ENCODE results near the gene PSMF1. TPM values are rescaled to one million over a fixed set of nuclear protein-coding genes. Genes with fewer than 3 reads are reported as not detected.

PSMF1 gene
- total and polyA plus RNA-seq, 9 of the 15 experiments (the other 6 are each of a cell fraction or from before 2014, with no cell fraction given), result 8.5 to 192 (median 33.2) TPM

DNA sequence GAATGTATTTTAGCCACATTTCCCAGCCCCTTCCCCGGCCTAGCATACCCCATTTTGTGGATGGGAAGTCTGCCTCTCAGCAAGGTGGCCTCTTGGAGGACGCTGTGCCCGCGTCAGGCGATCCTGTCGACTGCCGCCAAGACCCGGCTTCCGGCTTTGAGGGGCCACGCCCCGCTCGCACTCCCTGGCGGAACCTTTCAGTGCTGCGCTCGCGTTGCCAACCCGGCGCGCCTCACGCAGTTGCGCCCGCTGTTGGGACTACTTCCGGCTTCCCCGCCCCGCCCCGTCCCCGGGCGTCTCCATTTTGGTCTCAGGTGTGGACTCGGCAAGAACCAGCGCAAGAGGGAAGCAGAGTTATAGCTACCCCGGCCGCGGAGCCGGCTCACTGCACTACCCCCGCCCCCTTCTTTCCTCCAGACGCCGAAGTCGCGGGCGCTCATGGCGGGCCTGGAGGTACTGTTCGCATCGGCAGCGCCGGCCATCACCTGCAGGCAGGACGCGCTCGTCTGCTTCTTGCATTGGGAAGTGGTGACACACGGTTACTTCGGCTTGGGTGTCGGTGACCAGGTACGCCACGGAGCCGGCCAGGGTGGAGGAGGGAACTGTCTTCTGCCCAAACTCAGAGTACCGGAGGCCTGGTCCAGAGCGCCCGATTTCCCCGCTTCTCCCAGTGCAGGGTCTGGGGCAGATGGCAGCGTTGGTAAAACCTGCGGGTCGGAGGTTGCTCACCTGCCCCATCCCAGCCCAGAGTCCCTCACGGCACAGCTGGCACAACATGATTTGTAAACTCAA, at the start of gene PSMF1 (continued):
- TF ChIP-seq SRF (CRISPR knock-in tag; IDR thresholded peaks at IDR 0.05) (peak in 1 of 2 experiments; percentile 69; a peak in 2 of 4 replicates), POLR3A (IDR thresholded peaks at IDR 0.05; ENCODE audit: borderline replicate concordance, extremely low read depth, insufficient read depth, insufficient read length) (no peak), HEY1 (CRISPR knock-in tag; IDR thresholded peaks at IDR 0.05; ENCODE audit: borderline replicate concordance) (no peak), MECOM (CRISPR knock-in tag; IDR thresholded peaks at IDR 0.05) (no peak), NBN (IDR thresholded peaks at IDR 0.05; ENCODE audit: low read depth) (no peak), ZFP36 (IDR thresholded peaks at IDR 0.05; ENCODE audit: low read depth, low read length, partially characterized antibody) (no peak), BRD9 (IDR thresholded peaks at IDR 0.05; ENCODE audit: low read depth, partially characterized antibody) (no peak)
- TF ChIP-seq, protein P1, sequence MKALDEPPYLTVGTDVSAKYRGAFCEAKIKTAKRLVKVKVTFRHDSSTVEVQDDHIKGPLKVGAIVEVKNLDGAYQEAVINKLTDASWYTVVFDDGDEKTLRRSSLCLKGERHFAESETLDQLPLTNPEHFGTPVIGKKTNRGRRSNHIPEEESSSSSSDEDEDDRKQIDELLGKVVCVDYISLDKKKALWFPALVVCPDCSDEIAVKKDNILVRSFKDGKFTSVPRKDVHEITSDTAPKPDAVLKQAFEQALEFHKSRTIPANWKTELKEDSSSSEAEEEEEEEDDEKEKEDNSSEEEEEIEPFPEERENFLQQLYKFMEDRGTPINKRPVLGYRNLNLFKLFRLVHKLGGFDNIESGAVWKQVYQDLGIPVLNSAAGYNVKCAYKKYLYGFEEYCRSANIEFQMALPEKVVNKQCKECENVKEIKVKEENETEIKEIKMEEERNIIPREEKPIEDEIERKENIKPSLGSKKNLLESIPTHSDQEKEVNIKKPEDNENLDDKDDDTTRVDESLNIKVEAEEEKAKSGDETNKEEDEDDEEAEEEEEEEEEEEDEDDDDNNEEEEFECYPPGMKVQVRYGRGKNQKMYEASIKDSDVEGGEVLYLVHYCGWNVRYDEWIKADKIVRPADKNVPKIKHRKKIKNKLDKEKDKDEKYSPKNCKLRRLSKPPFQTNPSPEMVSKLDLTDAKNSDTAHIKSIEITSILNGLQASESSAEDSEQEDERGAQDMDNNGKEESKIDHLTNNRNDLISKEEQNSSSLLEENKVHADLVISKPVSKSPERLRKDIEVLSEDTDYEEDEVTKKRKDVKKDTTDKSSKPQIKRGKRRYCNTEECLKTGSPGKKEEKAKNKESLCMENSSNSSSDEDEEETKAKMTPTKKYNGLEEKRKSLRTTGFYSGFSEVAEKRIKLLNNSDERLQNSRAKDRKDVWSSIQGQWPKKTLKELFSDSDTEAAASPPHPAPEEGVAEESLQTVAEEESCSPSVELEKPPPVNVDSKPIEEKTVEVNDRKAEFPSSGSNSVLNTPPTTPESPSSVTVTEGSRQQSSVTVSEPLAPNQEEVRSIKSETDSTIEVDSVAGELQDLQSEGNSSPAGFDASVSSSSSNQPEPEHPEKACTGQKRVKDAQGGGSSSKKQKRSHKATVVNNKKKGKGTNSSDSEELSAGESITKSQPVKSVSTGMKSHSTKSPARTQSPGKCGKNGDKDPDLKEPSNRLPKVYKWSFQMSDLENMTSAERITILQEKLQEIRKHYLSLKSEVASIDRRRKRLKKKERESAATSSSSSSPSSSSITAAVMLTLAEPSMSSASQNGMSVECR (CRISPR knock-in tag; IDR thresholded peaks at IDR 0.05), result peak; percentile 79
- TF ChIP-seq, protein P2, sequence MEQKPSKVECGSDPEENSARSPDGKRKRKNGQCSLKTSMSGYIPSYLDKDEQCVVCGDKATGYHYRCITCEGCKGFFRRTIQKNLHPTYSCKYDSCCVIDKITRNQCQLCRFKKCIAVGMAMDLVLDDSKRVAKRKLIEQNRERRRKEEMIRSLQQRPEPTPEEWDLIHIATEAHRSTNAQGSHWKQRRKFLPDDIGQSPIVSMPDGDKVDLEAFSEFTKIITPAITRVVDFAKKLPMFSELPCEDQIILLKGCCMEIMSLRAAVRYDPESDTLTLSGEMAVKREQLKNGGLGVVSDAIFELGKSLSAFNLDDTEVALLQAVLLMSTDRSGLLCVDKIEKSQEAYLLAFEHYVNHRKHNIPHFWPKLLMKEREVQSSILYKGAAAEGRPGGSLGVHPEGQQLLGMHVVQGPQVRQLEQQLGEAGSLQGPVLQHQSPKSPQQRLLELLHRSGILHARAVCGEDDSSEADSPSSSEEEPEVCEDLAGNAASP (IDR thresholded peaks at IDR 0.05), result no peak
- TF ChIP-seq, protein P3, sequence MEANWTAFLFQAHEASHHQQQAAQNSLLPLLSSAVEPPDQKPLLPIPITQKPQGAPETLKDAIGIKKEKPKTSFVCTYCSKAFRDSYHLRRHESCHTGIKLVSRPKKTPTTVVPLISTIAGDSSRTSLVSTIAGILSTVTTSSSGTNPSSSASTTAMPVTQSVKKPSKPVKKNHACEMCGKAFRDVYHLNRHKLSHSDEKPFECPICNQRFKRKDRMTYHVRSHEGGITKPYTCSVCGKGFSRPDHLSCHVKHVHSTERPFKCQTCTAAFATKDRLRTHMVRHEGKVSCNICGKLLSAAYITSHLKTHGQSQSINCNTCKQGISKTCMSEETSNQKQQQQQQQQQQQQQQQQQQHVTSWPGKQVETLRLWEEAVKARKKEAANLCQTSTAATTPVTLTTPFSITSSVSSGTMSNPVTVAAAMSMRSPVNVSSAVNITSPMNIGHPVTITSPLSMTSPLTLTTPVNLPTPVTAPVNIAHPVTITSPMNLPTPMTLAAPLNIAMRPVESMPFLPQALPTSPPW (CRISPR knock-in tag; IDR thresholded peaks at IDR 0.05), result peak; percentile 65
- TF ChIP-seq, protein P4, sequence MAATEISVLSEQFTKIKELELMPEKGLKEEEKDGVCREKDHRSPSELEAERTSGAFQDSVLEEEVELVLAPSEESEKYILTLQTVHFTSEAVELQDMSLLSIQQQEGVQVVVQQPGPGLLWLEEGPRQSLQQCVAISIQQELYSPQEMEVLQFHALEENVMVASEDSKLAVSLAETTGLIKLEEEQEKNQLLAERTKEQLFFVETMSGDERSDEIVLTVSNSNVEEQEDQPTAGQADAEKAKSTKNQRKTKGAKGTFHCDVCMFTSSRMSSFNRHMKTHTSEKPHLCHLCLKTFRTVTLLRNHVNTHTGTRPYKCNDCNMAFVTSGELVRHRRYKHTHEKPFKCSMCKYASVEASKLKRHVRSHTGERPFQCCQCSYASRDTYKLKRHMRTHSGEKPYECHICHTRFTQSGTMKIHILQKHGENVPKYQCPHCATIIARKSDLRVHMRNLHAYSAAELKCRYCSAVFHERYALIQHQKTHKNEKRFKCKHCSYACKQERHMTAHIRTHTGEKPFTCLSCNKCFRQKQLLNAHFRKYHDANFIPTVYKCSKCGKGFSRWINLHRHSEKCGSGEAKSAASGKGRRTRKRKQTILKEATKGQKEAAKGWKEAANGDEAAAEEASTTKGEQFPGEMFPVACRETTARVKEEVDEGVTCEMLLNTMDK (IDR thresholded peaks at IDR 0.05; ENCODE audit: borderline replicate concordance, insufficient read depth, low read depth, low read length, poor library complexity, severe bottlenecking), result no peak
- TF ChIP-seq, protein P5, sequence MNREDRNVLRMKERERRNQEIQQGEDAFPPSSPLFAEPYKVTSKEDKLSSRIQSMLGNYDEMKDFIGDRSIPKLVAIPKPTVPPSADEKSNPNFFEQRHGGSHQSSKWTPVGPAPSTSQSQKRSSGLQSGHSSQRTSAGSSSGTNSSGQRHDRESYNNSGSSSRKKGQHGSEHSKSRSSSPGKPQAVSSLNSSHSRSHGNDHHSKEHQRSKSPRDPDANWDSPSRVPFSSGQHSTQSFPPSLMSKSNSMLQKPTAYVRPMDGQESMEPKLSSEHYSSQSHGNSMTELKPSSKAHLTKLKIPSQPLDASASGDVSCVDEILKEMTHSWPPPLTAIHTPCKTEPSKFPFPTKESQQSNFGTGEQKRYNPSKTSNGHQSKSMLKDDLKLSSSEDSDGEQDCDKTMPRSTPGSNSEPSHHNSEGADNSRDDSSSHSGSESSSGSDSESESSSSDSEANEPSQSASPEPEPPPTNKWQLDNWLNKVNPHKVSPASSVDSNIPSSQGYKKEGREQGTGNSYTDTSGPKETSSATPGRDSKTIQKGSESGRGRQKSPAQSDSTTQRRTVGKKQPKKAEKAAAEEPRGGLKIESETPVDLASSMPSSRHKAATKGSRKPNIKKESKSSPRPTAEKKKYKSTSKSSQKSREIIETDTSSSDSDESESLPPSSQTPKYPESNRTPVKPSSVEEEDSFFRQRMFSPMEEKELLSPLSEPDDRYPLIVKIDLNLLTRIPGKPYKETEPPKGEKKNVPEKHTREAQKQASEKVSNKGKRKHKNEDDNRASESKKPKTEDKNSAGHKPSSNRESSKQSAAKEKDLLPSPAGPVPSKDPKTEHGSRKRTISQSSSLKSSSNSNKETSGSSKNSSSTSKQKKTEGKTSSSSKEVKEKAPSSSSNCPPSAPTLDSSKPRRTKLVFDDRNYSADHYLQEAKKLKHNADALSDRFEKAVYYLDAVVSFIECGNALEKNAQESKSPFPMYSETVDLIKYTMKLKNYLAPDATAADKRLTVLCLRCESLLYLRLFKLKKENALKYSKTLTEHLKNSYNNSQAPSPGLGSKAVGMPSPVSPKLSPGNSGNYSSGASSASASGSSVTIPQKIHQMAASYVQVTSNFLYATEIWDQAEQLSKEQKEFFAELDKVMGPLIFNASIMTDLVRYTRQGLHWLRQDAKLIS (CRISPR knock-in tag; IDR thresholded peaks at IDR 0.05), result no peak; the same call in 1 of the 2 replicates
